H1 (cell line): Measurements from ENCODE around the gene TRIM68. TPM values are rescaled to one million over a fixed set of nuclear protein-coding genes. Genes with fewer than 3 reads are reported as not detected.

ENCODE experiments used
- SIRT6 ChIP-seq: IDR thresholded peaks from one replicate; pipeline ENCODE4 v1.7.1; 2012; ENCODE audit warnings: low read length, inconsistent platforms
- SIX5 ChIP-seq: IDR thresholded peaks from 2 replicates; pipeline ENCODE4 v1.6.1; 2011; ENCODE audit warnings: mild to moderate bottlenecking, low read depth, low read length
- ZNF274 ChIP-seq: IDR thresholded peaks from 2 replicates; pipeline ENCODE4 v1.7.0; 2012; ENCODE audit warnings: low read length, borderline replicate concordance; ENCODE audit errors: extremely low read depth
- polyA plus RNA-seq, 7 experiments: library from polyadenylated mRNA; depleted of rRNA in 3 of 7; stranded (reverse) in 5 of 7; unstranded in 2 of 7; fragments of >200 nt in 5 of 7; fragments of 200-250 nt in 2 of 7; gene quantifications; 1 replicate in 5 of 7; 2 replicates in 1 of 7; 4 replicates in 1 of 7; pipeline versions ENCODE4 v1.2.1 to v1.2.3, GENCODE V29; 2011 to 2013; ENCODE audit warnings: missing spikeins in 2 of 7, mixed read lengths in 2 of 7
- total RNA-seq: library from RNA; stranded (reverse); fragmentation: NEBNext Ultra II Directional; extraction: Animal tissue kit (Norgen Biotek cat#: 25700); gene quantifications from 2 replicates; pipeline ENCODE4 v1.2.1, GENCODE V29; 2021

TRIM68 gene
- total and polyA plus RNA-seq, 2 of the 8 experiments (the other 6 are each of a cell fraction or from before 2014, with no cell fraction given) = 3.4 to 5.7 TPM

DNA sequence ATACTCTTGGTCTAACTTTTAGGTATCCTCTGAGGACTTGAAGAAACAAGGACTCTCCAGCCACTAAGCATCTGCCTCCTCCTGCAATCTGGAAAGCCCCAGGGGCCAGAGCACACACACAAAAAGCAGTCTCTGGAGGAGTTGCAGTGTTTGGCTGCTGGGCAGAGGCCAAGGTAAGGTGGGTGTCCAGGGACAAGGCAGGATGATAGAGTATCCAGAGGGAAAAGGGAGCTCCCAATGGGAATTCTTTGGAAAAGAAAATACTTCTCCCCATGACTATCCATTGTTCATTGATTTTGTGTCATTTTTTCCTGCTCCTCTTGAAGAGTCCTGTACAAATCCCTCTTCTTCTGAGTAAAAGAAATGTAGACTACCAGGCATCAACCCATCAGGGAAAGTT, 26.6 kb downstream of the TRIM68 start, which contains the start of gene OR52I2 (continued):
- TF ChIP-seq SIRT6 (no peak), ZNF274 (no peak), SIX5 (no peak)
